ENCODE results near the gene GRM5.

GRCh38 chr11:88629496-88629895 lies 436.3 kb downstream of the GRM5 start:
- no peak for TF ChIP-seq CTCF (conservative IDR thresholded peaks at IDR 0.05 in 1 of 2, IDR thresholded peaks at IDR 0.05 in 1 of 2; ENCODE audit: low read depth in 1 of 2, low read length in 2 of 2)
- TF ChIP-seq EZH2 (IDR thresholded peaks at IDR 0.05; ENCODE audit: low read length, missing control alignments): no peak
